ENCODE results near the gene PRUNE2. TPM values are rescaled to one million over a fixed set of nuclear protein-coding genes. Genes with fewer than 3 reads are reported as not detected.

Gene PRUNE2
- polyA plus RNA-seq, 3 donors, result 0.72 to 1.8 (median 1.5) TPM

- no peaks in the 10 kb centered on the region for H3K36me3 ChIP-seq (replicated peaks in 1 of 2; ENCODE audit: control insufficient read depth in 1 of 2, insufficient read depth in 2 of 2, low read length in 2 of 2)
- H3K4me2 ChIP-seq (replicated peaks; ENCODE audit: extremely low read depth, low read length, poor library complexity, severe bottlenecking), result no peak overlapping the region
- Mint-ChIP-seq H3K27ac (no peak overlapping the region), H3K4me1 (no peaks in the 10 kb centered on the region), H3K4me3 (peak overlapping the region in 1 of 2 donors; percentile 6), H3K9me3 (peaks cover 0 to 3% (median 0%) of the 10 kb centered on the region in 7 donors), H3K36me3 (no peaks in the 10 kb centered on the region), H3K27me3 (ENCODE audit: low read depth in 3 of 3) (peaks cover 3 to 11% (median 3%) of the 10 kb centered on the region in 3 donors)
- H3K4me3 ChIP-seq (replicated peaks in 1 of 3; ENCODE audit: low read depth in 2 of 3, low read length in 3 of 3), result no peak overlapping the region
- no peak for TF ChIP-seq CTCF (IDR thresholded peaks at IDR 0.05)
- H4K20me1 ChIP-seq (ENCODE audit: insufficient read depth, low read length), result no peaks in the 10 kb centered on the region
- no peaks in the 10 kb centered on the region for H3K4me1 ChIP-seq (ENCODE audit: control insufficient read depth in 1 of 2, insufficient read depth in 2 of 2, low read length in 2 of 2)
- H3K9me3 ChIP-seq (replicated peaks in 1 of 2; ENCODE audit: control insufficient read depth in 1 of 2, insufficient read depth in 1 of 2, low read length in 2 of 2), result no peaks in the 10 kb centered on the region
- DNase-seq, result no peak
- no peaks in the 10 kb centered on the region for H3K79me2 ChIP-seq (ENCODE audit: insufficient read depth, low read length)
- H3K27me3 ChIP-seq (ENCODE audit: control insufficient read depth in 2 of 2, insufficient read depth in 2 of 2, low read length in 2 of 2), result peaks cover 0 to 3% of the 10 kb centered on the region in 2 donors
- intact Hi-C loops (cut with micrococcal nuclease), result no loop called here
- WGBS (ENCODE audit: insufficient coverage), result no CpG with 5 or more reads among the region's 3 CpGs
- no peak overlapping the region for H3K9ac ChIP-seq (ENCODE audit: insufficient read depth, low read length, poor library complexity, severe bottlenecking)
- H3K27ac ChIP-seq (ENCODE audit: low read depth in 1 of 2, low read length in 2 of 2), result no peak overlapping the region
- H2AFZ ChIP-seq (ENCODE audit: insufficient read depth, low read depth, low read length, poor library complexity, severe bottlenecking), result no peak overlapping the region
These were observed 9.9 kb downstream of the PRUNE2 start for GRCh38 chr9:76896035-76896434.

- H4K20me1 ChIP-seq (ENCODE audit: insufficient read depth, low read length), result no peaks in the 10 kb centered on the region
- Mint-ChIP-seq H3K4me3 (no peak overlapping the region), H3K9me3 (peaks cover 0 to 3% (median 0%) of the 10 kb centered on the region in 7 donors), H3K36me3 (no peaks in the 10 kb centered on the region), H3K4me1 (no peaks in the 10 kb centered on the region), H3K27ac (no peak overlapping the region), H3K27me3 (ENCODE audit: low read depth in 3 of 3) (peaks cover 3 to 11% (median 5%) of the 10 kb centered on the region in 3 donors)
- H3K4me3 ChIP-seq (replicated peaks in 1 of 3; ENCODE audit: low read depth in 2 of 3, low read length in 3 of 3), result no peak overlapping the region
- no peak for DNase-seq
- H3K27ac ChIP-seq (ENCODE audit: low read depth in 1 of 2, low read length in 2 of 2), result no peak overlapping the region
- H3K9ac ChIP-seq (ENCODE audit: insufficient read depth, low read length, poor library complexity, severe bottlenecking), result no peak overlapping the region
- H3K79me2 ChIP-seq (ENCODE audit: insufficient read depth, low read length), result no peaks in the 10 kb centered on the region
- H3K4me2 ChIP-seq (replicated peaks; ENCODE audit: extremely low read depth, low read length, poor library complexity, severe bottlenecking), result no peak overlapping the region
- no peaks in the 10 kb centered on the region for H3K36me3 ChIP-seq (replicated peaks in 1 of 2; ENCODE audit: control insufficient read depth in 1 of 2, insufficient read depth in 2 of 2, low read length in 2 of 2)
- 90% methylated on average over 4 of the region's 6 CpGs for WGBS (ENCODE audit: insufficient coverage)
- no peaks in the 10 kb centered on the region for H3K9me3 ChIP-seq (replicated peaks in 1 of 2; ENCODE audit: control insufficient read depth in 1 of 2, insufficient read depth in 1 of 2, low read length in 2 of 2)
- no peaks in the 10 kb centered on the region for H3K4me1 ChIP-seq (ENCODE audit: control insufficient read depth in 1 of 2, insufficient read depth in 2 of 2, low read length in 2 of 2)
- no peak overlapping the region for H2AFZ ChIP-seq (ENCODE audit: insufficient read depth, low read depth, low read length, poor library complexity, severe bottlenecking)
- TF ChIP-seq CTCF (IDR thresholded peaks at IDR 0.05), result no peak
- intact Hi-C loops (cut with micrococcal nuclease), result no loop called here
- H3K27me3 ChIP-seq (ENCODE audit: control insufficient read depth in 2 of 2, insufficient read depth in 2 of 2, low read length in 2 of 2), result no peaks in the 10 kb centered on the region
These were observed 10.7 kb downstream of the PRUNE2 start for GRCh38 chr9:76895186-76895585.

Data from CD14-positive monocyte (primary cell).